ACHN (cell line): Measurements from ENCODE around the gene ESRRB.
"Not testable (repeated sequence)": the region's sequence is repeated elsewhere in the genome, so short reads cannot be mapped to it uniquely, and the experiment has no call there.

Experiments used
- DNase-seq: peaks from one replicate; pipeline ENCODE4 v3.0.0-alpha.2; 2015
- in situ Hi-C: cut with HindIII; loops from 2 replicates; pipeline ENCODE4 v1.10.0; 2017; ENCODE audit warnings: low sequenced_read_pairs, low pct_ligation_motif_present, low pct_unique_long_range_greater_than_20kb

Gene ESRRB

DNA sequence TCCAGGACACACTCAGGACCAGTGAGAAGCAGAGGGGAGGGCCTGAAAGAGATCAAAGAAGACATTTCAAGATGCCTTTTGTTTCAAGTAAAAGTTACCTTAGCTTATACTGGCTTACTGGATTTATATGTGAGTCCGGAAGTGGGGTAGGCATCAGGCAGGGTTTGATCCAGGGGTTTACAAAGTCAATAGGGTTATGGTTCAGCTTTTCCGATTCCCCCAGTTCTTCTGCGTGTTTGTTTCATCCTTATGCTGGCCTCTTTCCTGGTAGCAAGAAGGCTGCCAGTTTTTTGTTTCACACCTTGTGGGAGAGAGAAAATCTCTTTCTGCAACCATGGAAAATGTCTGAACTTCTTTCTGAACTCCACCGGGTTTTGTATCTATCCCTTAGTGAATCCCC, 126.3 kb downstream of the ESRRB start:
- DNase-seq, result no peak
- in situ Hi-C loops, result no loop called here

DNA sequence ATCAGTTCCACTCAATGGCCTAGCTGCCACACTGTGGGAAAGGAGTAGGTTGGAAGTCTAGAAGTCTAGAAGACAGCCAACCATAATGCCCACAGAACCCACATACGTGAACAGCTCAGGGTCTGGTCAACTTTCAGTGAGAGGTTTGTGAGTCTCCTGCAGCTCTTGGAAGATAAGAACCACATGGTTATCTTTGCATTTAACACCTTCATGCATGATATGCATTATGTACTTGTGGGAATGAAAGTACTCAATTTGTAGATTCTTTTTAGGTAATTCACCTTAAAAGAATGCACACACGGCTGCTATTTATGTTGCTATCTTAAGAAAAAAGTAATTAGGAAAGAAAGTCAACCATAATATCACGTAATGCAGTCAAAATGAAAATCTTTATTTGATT, 126.7 kb downstream of the ESRRB start:
- in situ Hi-C loops, result no loop called here

DNA sequence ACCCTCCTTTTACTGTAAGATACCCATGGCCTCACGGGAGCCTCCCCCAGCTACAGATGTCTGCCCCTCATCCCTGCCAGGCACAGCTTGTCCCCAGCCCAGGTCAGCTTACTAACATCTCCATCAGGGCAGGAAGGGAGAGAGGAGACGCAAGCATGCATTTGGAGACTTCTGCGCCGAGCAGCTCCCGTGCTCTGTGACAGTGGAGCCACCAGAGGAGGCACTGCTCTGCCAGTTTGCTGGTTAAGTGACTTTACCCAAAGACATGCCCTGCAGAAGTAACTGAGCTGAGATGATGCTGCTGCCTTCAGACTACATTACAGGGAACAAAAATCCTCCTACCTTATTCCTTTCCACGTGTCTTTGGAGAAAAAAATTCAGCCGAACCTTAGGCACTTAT, 133.4 kb downstream of the ESRRB start:
- in situ Hi-C loops, result no loop called here

More for the DNA sequence above, 126.7 kb downstream of the ESRRB start:
- DNase-seq, result no peak

DNA sequence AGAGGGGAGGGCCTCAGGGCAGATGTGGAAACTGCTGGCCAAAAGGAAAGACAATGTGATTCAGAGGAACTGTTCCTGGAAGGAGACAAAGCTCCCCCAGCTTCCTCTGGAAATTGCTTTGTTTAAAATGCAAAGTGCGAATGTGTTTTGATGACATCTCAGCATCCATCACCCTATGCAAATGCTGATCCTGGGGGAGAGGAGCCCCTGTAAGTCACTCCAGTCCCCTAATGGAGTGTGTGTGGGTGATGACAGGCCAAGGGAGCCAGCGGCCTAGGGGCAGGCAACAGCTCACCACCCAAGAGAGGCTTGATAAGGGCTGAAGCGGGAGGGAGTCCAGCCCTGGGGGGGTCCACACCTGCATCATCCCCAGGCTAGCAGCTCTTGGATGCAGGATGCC, 134.2 kb downstream of the ESRRB start:
- in situ Hi-C loops, result no loop called here
- no peak for DNase-seq

More for the DNA sequence above, 133.4 kb downstream of the ESRRB start:
- no peak for DNase-seq

DNA sequence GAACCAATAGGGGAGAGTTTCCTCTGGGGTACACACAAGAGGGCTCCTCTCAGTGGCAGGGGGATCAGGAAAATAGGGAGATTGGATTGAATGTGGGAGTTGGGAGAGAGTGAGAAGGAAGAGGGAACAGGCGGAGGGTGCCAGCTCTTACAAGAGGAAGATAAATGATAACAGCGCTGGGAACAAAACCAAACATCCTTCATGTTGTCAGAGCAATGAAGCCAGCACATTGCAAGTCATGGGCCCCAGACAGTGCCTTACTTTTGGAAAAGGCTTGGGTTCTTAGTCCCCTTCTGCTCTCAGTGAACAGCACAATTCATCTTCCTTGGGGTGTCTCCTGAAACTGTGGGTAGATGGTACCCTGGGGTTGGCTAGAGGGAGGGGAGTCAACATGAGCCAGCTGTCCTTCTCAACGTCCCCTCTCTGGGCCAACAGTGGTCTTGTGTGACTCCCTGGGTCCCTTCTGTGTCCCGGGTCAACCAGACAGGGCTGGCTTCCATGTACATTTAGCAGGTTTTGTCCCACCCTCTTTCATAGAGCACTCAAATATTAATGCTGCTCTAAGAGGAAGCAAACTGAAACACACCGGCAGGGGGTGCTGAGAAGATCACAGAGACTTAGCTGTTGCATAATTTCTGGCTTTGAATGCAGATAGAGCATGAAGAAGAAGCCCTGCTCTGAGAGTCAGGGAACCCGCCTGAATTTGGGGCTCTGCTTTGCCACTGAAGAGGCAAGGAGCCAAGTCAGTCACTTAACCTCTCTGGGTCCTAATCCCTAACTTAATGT, 138.5 kb downstream of the ESRRB start:
- in situ Hi-C loops, result no loop called here
- DNase-seq, result no peak

DNA sequence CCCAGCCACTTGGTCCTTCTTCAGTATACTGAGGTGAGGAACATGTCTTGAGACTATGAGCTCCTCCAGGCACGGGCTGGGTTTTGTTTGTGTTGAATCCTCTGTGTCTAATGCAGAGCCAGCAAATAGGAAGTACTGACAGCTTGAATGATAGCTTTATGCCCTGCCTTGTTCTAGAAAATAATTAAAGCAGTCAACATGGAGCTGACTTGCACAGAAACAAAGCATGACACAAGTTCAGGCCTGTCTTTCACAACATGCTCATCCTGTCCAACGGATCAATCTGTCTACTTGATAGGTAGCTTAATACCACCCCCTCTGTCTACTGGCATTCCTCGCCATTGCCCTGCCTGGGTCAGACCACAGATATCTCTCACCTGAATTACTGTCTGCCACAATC, 140.9 kb downstream of the ESRRB start:
- in situ Hi-C loops, result no loop called here
- DNase-seq, result no peak

DNA sequence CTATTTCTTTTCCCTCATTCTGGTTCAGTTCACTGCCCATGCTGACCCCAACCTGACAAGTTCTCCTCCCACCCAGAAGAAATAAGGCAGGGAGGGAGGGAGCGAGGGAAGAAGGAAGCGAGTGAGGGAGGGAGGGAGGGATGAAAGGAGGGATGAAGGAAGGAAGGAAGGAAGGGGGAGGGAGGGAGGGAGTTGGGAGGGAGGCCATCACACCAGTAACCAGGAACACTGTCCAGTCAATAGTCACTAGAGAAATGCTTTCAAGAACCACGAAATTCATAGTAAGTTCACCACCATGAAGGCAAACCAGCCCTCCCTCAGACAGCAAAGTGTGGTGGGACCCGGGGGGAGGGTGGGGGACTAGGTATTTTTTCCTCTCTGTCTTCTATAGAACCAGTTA, 142.4 kb downstream of the ESRRB start:
- DNase-seq, result no peak
- in situ Hi-C loops, result no loop called here

DNA sequence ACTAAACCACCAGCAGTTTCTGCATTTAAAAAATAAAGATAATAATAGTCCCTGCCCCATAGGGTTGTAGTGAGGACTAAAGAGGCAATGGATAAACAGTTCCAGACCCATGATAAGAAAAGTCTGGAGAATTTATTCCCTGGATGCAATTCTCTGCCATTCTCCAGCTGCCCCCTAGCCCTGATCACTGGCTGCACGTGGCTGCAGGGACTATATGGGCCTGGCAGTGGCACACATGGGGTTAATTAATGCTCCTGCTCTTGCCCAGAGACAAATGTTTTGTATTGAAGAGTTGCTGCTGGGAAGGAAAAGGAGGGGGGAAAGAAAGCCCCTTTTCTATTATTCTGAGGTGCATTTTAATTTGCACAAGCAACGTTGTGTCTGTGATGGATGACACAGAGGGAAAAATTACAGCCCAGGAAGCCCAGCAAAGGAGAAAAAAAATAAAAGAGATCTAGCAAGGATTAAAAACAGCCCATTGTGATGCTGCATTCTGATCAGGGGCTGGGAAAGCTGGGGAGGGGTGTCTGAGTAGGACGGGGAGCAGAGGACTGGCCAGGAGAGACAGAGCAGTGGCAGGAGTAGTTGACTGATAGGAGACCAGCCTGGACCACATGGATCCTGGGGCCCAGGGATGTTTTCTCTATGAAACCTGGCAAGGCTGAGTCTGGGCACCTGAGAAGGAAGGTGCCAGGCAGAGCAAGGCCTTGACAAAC, 149.3 kb downstream of the ESRRB start:
- in situ Hi-C loops, result no loop called here
- no peak for DNase-seq

DNA sequence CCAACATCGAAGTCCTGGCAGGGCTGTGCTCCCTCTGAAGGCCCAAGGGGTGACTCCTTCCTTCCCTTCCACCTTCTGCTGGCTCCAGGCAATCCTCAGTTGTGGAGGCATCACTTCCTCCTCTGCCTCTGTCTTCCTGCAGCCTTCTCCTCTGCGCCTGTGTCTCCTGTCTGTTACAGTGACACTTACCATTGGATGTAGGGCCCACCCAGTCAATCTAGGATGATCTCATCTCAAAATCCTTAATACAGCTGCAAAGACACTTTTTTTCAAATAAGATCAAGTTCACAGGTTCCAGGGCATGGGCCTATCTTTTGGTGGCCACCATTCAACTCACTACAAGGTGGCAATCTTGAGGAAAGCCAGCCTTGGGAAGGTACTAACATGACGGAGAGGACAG, 155.1 kb downstream of the ESRRB start:
- in situ Hi-C loops, result no loop called here
- no peak for DNase-seq

DNA sequence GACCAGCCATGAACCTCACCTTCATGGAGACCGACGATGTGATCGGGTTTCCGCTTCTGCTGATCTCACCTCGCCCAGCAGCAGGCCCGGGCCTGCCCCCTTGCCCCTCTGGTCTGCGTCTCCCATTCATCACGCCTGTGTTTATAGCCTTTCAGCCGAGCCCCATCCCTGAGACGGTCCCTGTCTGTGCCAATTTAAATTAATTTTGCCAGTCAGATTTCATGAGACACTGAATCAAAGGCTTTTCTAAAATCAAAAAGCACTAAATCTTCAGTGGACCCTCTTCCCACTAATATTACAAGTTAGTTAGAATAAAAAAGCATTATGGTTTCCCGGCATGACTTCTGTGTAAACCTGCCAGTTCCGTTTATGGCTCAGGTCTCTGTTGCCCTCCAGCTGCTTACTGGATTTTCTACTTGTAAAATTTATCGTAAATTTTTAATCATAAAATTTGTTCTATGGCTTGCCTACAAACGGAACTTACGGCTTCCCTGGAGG, 155.9 kb downstream of the ESRRB start:
- in situ Hi-C loops, result no loop called here
- DNase-seq, result no peak

DNA sequence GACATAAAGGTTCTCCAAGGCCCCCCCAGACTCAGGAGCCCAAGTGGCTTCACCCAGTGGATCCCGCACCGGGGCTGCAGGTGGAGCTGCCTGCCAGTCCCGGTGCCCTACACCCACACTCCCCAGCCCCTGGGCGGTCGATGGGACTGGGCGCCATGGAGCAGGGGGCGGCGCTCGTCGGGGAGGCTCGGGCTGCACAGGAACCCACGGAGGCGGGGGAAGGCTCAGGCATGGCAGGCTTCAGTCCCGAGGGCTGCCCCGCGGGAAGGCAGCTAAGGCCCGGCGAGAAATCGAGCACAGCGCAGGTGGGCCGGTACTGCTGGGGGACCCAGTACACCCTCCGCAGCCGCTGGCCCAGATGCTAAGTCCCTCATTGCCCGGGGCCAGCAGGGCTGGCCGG, 160.7 kb downstream of the ESRRB start:
- DNase-seq, in situ Hi-C loops: not testable (repeated sequence)

DNA sequence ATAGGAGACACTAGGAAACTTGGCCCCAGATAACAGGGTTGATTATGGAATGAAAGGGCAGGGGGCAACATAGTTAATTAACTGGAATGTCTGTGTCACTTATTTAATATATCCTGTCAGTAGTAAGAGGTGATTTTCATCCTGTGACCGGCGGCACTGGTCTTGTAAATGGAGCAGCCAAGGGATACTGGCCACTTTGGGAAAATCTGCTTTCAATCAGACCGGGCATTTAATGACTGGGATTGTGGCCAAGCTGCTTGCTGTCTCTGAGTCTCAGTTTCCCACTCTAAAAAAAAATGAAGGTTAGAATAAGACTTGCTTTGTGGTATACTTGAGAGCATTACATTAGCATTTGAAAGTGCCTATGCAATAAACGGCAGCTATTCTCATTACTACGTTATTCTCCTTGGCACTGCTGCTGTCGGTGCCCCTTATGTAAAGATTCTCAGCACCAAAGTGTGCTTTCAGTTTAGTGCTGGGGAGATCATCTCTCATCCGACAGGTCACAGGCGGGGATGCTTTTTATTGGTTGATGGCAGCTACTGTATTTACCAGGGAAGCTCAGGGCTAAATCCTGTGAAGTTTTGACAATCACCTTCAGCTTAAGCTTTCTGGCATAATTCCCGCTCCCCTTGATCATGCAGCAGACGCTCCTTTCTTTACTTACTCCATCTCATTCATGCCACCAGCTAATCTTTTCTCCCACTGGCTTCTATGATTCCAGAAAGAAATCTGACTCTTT, 162.1 kb downstream of the ESRRB start:
- in situ Hi-C loops, result no loop called here
- no peak for DNase-seq

DNA sequence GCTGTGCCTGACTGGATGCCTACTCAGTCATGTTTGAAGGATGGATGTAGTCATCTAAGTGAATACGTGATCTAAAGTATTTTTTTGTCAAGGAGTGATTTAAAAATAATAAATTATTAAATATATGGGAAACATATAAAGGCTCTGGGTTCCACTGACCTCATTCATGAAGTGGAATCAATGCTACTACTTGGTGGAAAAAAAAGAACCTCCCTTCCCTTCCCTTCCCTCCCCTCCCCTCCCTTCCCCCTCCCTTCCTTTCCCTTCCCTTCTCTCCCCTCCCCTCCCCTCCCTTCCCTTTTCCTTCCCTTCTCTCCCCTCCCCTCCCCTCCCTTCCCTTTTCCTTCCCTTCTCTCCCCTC, 162.7 kb downstream of the ESRRB start:
- DNase-seq, result no peak
- in situ Hi-C loops, result no loop called here

DNA sequence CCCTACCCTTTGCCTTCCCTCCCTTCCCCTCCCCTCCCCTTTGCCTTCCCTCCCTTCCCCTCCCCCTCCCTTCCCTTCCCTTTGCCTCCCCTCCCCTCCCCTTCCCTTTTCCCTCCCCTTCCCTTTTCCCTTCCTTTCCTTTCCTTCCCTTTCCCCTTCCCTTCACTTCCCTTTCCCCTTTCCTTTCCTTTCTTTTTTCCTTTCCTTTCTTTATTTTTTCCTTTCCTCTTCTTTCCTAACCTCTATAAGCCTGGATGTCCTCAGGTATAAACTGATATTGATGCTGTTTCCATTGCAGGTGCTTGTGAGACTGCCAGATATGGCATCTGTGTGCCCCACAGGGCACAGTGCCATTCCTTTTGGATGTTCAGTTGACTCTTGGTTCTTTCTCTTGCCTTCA, 163.2 kb downstream of the ESRRB start:
- in situ Hi-C loops, result no loop called here
- no peak for DNase-seq

DNA sequence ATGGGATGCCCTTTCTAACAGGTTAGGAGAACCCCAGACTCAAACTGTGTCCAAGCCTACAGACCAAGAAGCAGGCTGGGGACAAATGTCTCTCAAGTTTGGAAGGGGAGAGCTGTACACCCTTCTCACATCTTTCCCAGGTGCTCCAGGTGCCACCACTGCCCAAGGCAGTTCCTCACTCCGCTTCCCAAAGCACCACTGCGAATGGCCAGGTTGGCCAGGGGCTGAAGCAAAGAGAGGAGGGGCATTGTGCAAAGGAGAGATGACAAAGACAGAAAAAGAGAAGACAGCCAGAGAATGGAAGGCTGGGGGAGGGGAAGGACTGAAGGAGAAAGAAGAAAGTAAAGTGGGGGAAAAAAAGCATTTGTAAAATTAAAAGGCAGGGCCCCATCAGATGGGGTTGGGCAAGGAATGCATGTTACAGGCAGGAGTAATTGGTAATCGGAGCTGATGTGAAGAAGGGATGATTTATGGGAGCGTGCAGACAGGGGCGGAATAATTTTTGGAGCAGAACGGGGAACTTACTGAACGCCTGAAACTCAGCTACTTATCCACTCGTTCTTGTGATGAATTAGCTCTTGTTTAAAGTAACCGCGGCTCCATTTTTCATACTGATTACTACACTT, 165.8 kb downstream of the ESRRB start:
- DNase-seq, result no peak

DNA sequence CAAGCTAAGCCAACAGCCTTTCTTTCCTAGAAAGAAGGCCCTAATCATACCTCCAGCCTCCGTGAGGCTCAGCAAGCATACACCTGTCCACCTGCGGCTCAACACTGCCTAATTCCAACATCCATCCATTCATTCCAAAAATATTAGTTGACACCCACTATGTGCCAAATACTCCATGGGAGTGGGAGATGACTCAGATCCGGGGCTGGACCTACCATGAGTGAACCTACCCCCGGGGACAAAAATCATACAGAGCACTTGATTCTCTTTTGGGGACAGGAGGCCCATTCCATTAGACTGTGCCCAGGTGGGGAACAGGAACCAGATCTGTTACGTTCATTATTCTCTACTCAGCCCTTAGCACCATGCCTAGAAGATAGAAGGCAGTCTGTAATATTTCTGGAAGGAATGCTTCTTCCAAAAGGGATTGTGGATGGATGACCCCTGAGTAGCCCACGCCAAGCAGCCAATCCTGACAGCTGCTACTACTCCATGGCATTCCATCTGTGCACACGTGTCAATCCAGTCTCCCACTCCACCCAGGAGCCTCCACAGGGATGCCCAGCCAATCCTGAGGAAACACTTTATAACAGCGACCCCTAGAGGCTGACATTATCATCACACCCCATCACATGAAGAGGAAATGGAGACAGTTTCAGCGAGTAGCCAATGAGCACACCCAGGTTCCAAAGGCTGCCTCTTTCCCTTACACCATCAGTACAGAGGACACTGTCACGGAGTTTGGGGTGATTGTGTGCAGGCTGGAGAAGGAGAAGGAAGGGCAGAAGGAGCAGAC, 170.7 kb downstream of the ESRRB start:
- in situ Hi-C loops, result no loop called here
- peak; percentile 48 for DNase-seq

More for the DNA sequence above, 165.8 kb downstream of the ESRRB start:
- in situ Hi-C loops, result no loop called here

DNA sequence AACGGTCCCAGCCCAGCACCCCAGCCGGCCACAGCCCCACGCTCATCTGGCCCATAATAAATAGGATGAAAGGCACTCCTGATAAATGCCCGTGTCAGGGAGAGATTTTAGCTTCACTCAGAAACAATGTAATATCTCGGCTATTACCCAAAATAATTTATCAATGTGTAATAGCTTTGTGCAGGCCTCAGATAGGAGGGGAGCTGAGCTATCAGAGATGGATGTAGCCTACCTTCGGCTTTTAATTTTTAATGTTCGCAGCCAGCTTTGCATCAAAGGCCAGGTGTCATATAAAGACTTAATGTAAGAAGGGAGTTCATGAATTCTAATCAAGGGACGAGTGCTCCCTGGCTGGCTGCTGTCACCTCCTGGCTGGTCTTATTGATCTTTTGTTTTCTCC, 171.9 kb downstream of the ESRRB start:
- in situ Hi-C loops, result no loop called here
- no peak for DNase-seq

DNA sequence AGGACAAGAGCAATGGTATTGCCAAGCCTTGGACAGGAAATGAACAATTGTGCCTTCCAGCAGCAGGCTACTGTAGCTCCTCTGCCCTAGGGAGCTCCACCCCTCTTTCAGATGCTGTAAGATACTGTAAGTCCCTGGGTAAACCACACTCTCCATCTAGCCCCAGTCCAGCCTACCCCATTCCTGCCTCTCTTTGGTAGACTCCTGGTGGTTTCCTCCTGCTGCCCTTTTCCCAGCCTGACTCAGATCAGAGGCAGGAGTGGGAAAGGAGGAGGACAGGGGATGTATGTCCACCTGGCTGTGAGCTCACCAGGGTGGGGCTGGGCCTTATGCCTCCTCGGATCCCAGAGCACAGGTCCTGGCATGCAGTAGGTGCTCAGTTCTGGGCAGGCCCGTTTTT, 174.6 kb downstream of the ESRRB start:
- in situ Hi-C loops, result no loop called here
- no peak for DNase-seq
